H1 (cell line): ENCODE measurements around the gene PRKCA. TPM values are rescaled to one million over a fixed set of nuclear protein-coding genes. Genes with fewer than 3 reads are reported as not detected.

ENCODE experiments used
- CTCF ChIA-PET: fragments of 300-600 bp; sonication (Branson Sonifier 250); formaldehyde crosslinking; loops from one replicate; lab custom pipeline; 2021; ENCODE audit not compliant: partially characterized antibody; lab: Charles Lee
- POLR2A ChIA-PET: fragments of 300-600 bp; sonication (Branson Sonifier 250); formaldehyde crosslinking; loops from one replicate; lab custom pipeline; 2021; ENCODE audit warnings: inconsistent platforms; ENCODE audit not compliant: partially characterized antibody; lab: Charles Lee
- DNase-seq, 2 experiments: peaks; one replicate each; pipeline versions ENCODE4 v3.0.0 to v3.0.0-alpha.2; 2010 to 2022; ENCODE audit warnings: low spot score in 2 of 2, low read depth in 1 of 2, mixed read lengths in 1 of 2
- FAIRE-seq: peaks from 2 replicates; lab custom pipeline; 2011; peaks lifted over from hg19 to GRCh38; lab: Jason Lieb, UNC
- H2AFZ ChIP-seq: 2 replicates; pipeline ENCODE4 v1.8.1; 2012; ENCODE audit warnings: low read length, inconsistent platforms
- H2AK5ac ChIP-seq: 2 replicates; pipeline ENCODE4 v1.6.1; 2013; ENCODE audit warnings: low read depth, low read length
- H2BK120ac ChIP-seq: replicated peaks from 2 replicates; pipeline ENCODE3; 2013; ENCODE audit warnings: low read depth, low read length, inconsistent platforms
- H2BK12ac ChIP-seq: 2 replicates; pipeline ENCODE4 v1.6.1; 2013; ENCODE audit warnings: low read depth, low read length
- H2BK15ac ChIP-seq: 2 replicates; pipeline ENCODE4 v1.6.1; 2013; ENCODE audit warnings: low read length
- H2BK20ac ChIP-seq: 2 replicates; pipeline ENCODE4 v1.6.1; 2013; ENCODE audit warnings: low read length
- H2BK5ac ChIP-seq: 2 replicates; pipeline ENCODE4 v1.6.1; 2013; ENCODE audit warnings: low read depth, low read length
- H3K14ac ChIP-seq: 2 replicates; pipeline ENCODE4 v1.6.1; 2013; ENCODE audit warnings: inconsistent platforms; ENCODE audit not compliant: insufficient read length
- H3K18ac ChIP-seq: 2 replicates; pipeline ENCODE4 v1.6.1; 2013; ENCODE audit warnings: low read length; ENCODE audit errors: extremely low read depth
- H3K23ac ChIP-seq: 2 replicates; pipeline ENCODE4 v1.6.1; 2013; ENCODE audit warnings: inconsistent platforms; ENCODE audit not compliant: insufficient read length
- H3K23me2 ChIP-seq: 2 replicates; pipeline ENCODE4 v1.6.1; 2013; ENCODE audit warnings: low read depth, low read length
- H3K27ac ChIP-seq: 2 replicates; pipeline ENCODE4 v1.6.1; 2011; ENCODE audit warnings: low read depth, low read length, inconsistent platforms
- H3K27me3 ChIP-seq, 4 experiments: replicated peaks in 1 of 4; 1 replicate in 1 of 4; 2 replicates in 3 of 4; pipeline versions ENCODE4 v1.6.1 to v1.8.1; 2011 to 2013; ENCODE audit warnings: low read length in 3 of 4, mild to moderate bottlenecking in 3 of 4, inconsistent platforms in 2 of 4, mixed read lengths in 2 of 4, moderate library complexity in 1 of 4; ENCODE audit not compliant: control insufficient read depth in 3 of 4, insufficient read depth in 3 of 4; ENCODE audit errors: extremely low read depth in 1 of 4
- H3K36me3 ChIP-seq, 4 experiments: 2 replicates each; pipeline versions ENCODE4 v1.6.1 to v1.8.1; 2011 to 2013; ENCODE audit warnings: mild to moderate bottlenecking in 4 of 4, low read length in 3 of 4, moderate library complexity in 2 of 4, control low read depth in 1 of 4, inconsistent platforms in 1 of 4; ENCODE audit not compliant: insufficient read depth in 4 of 4, control insufficient read depth in 2 of 4
- H3K4ac ChIP-seq: replicated peaks from 2 replicates; pipeline ENCODE3; 2013; ENCODE audit warnings: low read length, low read depth, mixed read lengths, inconsistent platforms; ENCODE audit not compliant: insufficient read length
- H3K4me1 ChIP-seq, 4 experiments: replicated peaks in 1 of 4; 1 replicate in 1 of 4; 2 replicates in 3 of 4; pipeline versions ENCODE4 v1.6.1 to v1.8.1; 2011 to 2013; ENCODE audit warnings: low read length in 3 of 4, inconsistent platforms in 2 of 4, mixed read lengths in 1 of 4; ENCODE audit not compliant: insufficient read depth in 4 of 4, control insufficient read depth in 3 of 4
- H3K4me2 ChIP-seq, 2 experiments: 2 replicates each; pipeline versions ENCODE4 v1.6.1 to v1.8.1; 2011 to 2013; ENCODE audit warnings: low read depth in 2 of 2, low read length in 2 of 2, control low read depth in 1 of 2, inconsistent platforms in 1 of 2, mild to moderate bottlenecking in 1 of 2; ENCODE audit not compliant: insufficient read depth in 1 of 2
- H3K4me3 ChIP-seq, 4 experiments: fragments of 200-600, 300-600 bp in 1 of 4; sonication (generic), shearing (Covaris generic), sonication (Bioruptor Twin) in 1 of 4; 2 replicates each; pipeline versions ENCODE4 v1.5.1 to v1.8.1; 2011 to 2016; ENCODE audit warnings: low read length in 4 of 4, low read depth in 3 of 4, control low read depth in 2 of 4, inconsistent platforms in 2 of 4, mild to moderate bottlenecking in 2 of 4, mixed read lengths in 1 of 4, moderate library complexity in 1 of 4; ENCODE audit not compliant: insufficient read depth in 2 of 4; ENCODE audit errors: extremely low read depth in 1 of 4
- H3K56ac ChIP-seq: replicated peaks from 2 replicates; pipeline ENCODE3; 2013; ENCODE audit warnings: low read depth, mild to moderate bottlenecking, mixed read lengths, low read length, inconsistent platforms; ENCODE audit not compliant: insufficient read length
- H3K79me1 ChIP-seq: 2 replicates; pipeline ENCODE4 v1.6.1; 2013; ENCODE audit warnings: low read depth, low read length, control low read depth
- H3K79me2 ChIP-seq, 2 experiments: 2 replicates each; pipeline versions ENCODE4 v1.6.1 to v1.8.1; 2012 to 2013; ENCODE audit warnings: low read length in 2 of 2, mild to moderate bottlenecking in 2 of 2, inconsistent platforms in 1 of 2; ENCODE audit not compliant: insufficient read depth in 2 of 2, control insufficient read depth in 1 of 2
- H3K9ac ChIP-seq, 4 experiments: replicated peaks in 1 of 4; 1 replicate in 1 of 4; 2 replicates in 3 of 4; pipeline versions ENCODE4 v1.6.1 to v1.8.1; 2011 to 2013; ENCODE audit warnings: low read depth in 3 of 4, low read length in 3 of 4, control low read depth in 2 of 4, mild to moderate bottlenecking in 2 of 4, moderate library complexity in 2 of 4, inconsistent platforms in 1 of 4; ENCODE audit errors: extremely low read depth in 1 of 4
- H3K9me3 ChIP-seq, 2 experiments: 2 replicates each; pipeline versions ENCODE4 v1.6.1 to v1.8.1; 2012 to 2013; ENCODE audit warnings: mild to moderate bottlenecking in 2 of 2, moderate library complexity in 2 of 2, control low read depth in 1 of 2, inconsistent platforms in 1 of 2, low read depth in 1 of 2, low read length in 1 of 2, mixed read lengths in 1 of 2; ENCODE audit not compliant: insufficient read depth in 2 of 2
- H4K20me1 ChIP-seq, 2 experiments: replicated peaks in 1 of 2; 2 replicates each; pipeline versions ENCODE3 to v1.8.1; 2011 to 2013; ENCODE audit warnings: inconsistent platforms in 2 of 2, low read length in 2 of 2, mild to moderate bottlenecking in 1 of 2; ENCODE audit not compliant: insufficient read depth in 2 of 2, control insufficient read depth in 1 of 2
- H4K5ac ChIP-seq: 2 replicates; pipeline ENCODE4 v1.6.1; 2013; ENCODE audit warnings: low read length, low read depth, mixed read lengths, inconsistent platforms; ENCODE audit not compliant: insufficient read length
- H4K8ac ChIP-seq: 2 replicates; pipeline ENCODE4 v1.8.0; 2013; ENCODE audit warnings: mild to moderate bottlenecking, moderate library complexity, low read length, inconsistent platforms; ENCODE audit not compliant: insufficient read depth; ENCODE audit errors: extremely low read depth
- H4K91ac ChIP-seq: replicated peaks from 2 replicates; pipeline ENCODE3; 2013; ENCODE audit warnings: low read length, mixed read lengths, inconsistent platforms; ENCODE audit not compliant: insufficient read length
- ASH2L ChIP-seq: fragments of 200-600, 300-600 bp; sonication (generic); IDR thresholded peaks from one replicate; pipeline ENCODE4 v1.7.1; 2017; ENCODE audit warnings: low read length
- JUND ChIP-seq: IDR thresholded peaks from 2 replicates; pipeline ENCODE4 v1.6.1; 2011; ENCODE audit warnings: mild to moderate bottlenecking, improper control_type of control experiment, low read length
- POU5F1 ChIP-seq: IDR thresholded peaks from 2 replicates; pipeline ENCODE4 v1.6.1; 2011; ENCODE audit warnings: low read depth, mild to moderate bottlenecking, low read length, moderate library complexity
- SIN3A ChIP-seq, 2 experiments: IDR thresholded peaks in 1 of 2; conservative IDR thresholded peaks in 1 of 2; 2 replicates each; pipeline ENCODE4 v1.6.1; 2011 to 2012; ENCODE audit warnings: low read length in 2 of 2, improper control_type of control experiment in 1 of 2, low read depth in 1 of 2, mild to moderate bottlenecking in 1 of 2
- SP2 ChIP-seq: IDR thresholded peaks from 2 replicates; pipeline ENCODE4 v1.6.1; 2012; ENCODE audit warnings: mild to moderate bottlenecking, low read length, inconsistent platforms
- TCF12 ChIP-seq: IDR thresholded peaks from 2 replicates; pipeline ENCODE4 v1.6.1; 2011; ENCODE audit warnings: low read depth, mild to moderate bottlenecking, low read length
- YY1 ChIP-seq: IDR thresholded peaks from 2 replicates; pipeline ENCODE4 v1.6.1; 2011; ENCODE audit warnings: low read depth, mild to moderate bottlenecking, low read length
- WGBS, 2 experiments: shearing (Covaris generic) in 1 of 2; methylation state at CpG; one replicate each; pipeline versions ENCODE4 v1.1.6 to v1.1.7; 2013 to 2015; ENCODE audit warnings: low lambda C conversion rate in 2 of 2, mixed read lengths in 2 of 2, inconsistent platforms in 1 of 2, low coverage in 1 of 2, missing lambda C conversion rate in 1 of 2; ENCODE audit not compliant: insufficient replicate concordance in 2 of 2, insufficient coverage in 1 of 2, insufficient read length in 1 of 2; ENCODE audit errors: extremely low coverage in 1 of 2, missing lambda C conversion rate in 1 of 2; 5-methylcytosine and 5-hydroxymethylcytosine counted together
- polyA plus RNA-seq, 7 experiments: library from polyadenylated mRNA; depleted of rRNA in 3 of 7; stranded (reverse) in 5 of 7; unstranded in 2 of 7; fragments of >200 nt in 5 of 7; fragments of 200-250 nt in 2 of 7; gene quantifications; 1 replicate in 5 of 7; 2 replicates in 1 of 7; 4 replicates in 1 of 7; pipeline versions ENCODE4 v1.2.1 to v1.2.3, GENCODE V29; 2011 to 2013; ENCODE audit warnings: missing spikeins in 2 of 7, mixed read lengths in 2 of 7
- total RNA-seq: library from RNA; stranded (reverse); fragmentation: NEBNext Ultra II Directional; extraction: Animal tissue kit (Norgen Biotek cat#: 25700); gene quantifications from 2 replicates; pipeline ENCODE4 v1.2.1, GENCODE V29; 2021
- TF ChIP-seq, protein P1 (sequence below): IDR thresholded peaks from 2 replicates; pipeline ENCODE4 v1.6.1; 2012; ENCODE audit warnings: inconsistent platforms

The PRKCA gene
- total and polyA plus RNA-seq, 2 of the 8 experiments (the other 6 are each of a cell fraction or from before 2014, with no cell fraction given): 5.8 to 17.8 TPM

DNA sequence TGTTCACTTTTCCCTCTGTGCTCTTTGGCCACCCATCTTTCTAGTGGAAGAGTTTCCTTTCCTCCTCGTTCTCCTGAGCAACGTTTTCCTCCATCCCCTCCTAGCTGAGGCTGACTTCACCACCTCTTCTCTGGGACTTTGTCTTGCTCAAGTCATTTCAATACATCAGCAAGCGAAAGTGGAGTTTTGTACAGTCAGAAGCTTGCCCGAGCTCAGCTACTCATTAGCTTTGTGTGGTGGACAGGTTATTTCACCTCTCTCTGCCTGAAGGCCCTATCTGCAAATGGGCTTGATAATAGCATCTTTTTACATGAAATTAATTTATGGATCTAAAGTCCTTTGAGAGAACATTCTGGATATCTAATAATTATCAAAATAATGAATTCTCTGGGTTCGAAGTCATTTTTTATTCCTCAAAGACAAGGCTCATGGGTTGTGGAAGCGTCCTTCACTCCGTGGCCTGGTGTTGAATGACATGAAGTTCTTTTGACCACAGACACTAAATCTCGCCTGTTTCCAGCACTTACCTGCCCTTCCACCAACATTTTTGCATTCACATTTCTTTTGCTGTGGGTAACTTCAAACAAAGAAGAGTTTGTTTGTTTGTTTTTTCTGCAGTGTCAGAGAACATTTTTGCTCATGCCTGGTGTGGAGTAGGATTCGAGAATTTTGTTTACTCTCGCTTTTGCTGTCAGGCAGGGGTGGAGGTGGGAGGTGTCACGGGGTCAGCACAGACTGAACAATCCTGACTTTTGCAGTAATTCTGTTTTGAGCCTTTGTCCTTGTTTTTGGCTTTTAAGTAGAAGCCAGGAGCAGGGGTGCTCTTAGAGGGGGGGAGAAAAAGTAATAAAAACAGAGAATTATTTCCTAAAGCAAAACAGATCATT, 377.5 kb downstream of the PRKCA start:
- WGBS, 2 experiments: 90% methylated on average over 11 of the region's 11 CpGs; no CpG with 5 or more reads in 1 of the 2 experiments
- Histone ChIP-seq H3K27ac (no peak overlapping the region), H2BK12ac (no peak overlapping the region), H3K23ac (no peak overlapping the region), H3K4ac (no peak overlapping the region), H2AK5ac (no peak overlapping the region), H2BK120ac (no peak overlapping the region), H3K9ac (no peak overlapping the region), H3K18ac (no peak overlapping the region), H2BK20ac (no peak overlapping the region), H3K23me2 (no peaks in the 10 kb centered on the region; the same call in 1 of the 2 replicates), H4K5ac (no peak overlapping the region), H4K20me1 (no peaks in the 10 kb centered on the region), H3K36me3 (no peaks in the 10 kb centered on the region), H3K9me3 (peaks cover 0 to 3% of the 10 kb centered on the region in 2 experiments; a peak in 2 of 4 replicates), H3K79me1 (no peaks in the 10 kb centered on the region), H3K79me2 (no peaks in the 10 kb centered on the region), H3K27me3 (no peaks in the 10 kb centered on the region), H4K91ac (no peak overlapping the region), H3K4me2 (no peak overlapping the region), H3K4me1 (peaks cover 0 to 3% (median 1%) of the 10 kb centered on the region in 4 experiments; a peak in 1 of 7 replicates), H2AFZ (no peak overlapping the region), H4K8ac (no peak overlapping the region), H3K4me3 (no peak overlapping the region), H2BK15ac (no peak overlapping the region), H2BK5ac (no peak overlapping the region), H3K56ac (no peak overlapping the region), H3K14ac (no peak overlapping the region)
- ChIA-PET CTCF (interaction anchor here (0.8 to 1.2 kb wide), 2 partner anchors 10 to 50 kb away, joined by 3 read pairs; no protein-coding TSS in a partner anchor), POLR2A (no interaction called here)
- DNase-seq (no peak), FAIRE-seq (no peak)
- TF ChIP-seq ASH2L: no peak
- TF ChIP-seq, protein P1, sequence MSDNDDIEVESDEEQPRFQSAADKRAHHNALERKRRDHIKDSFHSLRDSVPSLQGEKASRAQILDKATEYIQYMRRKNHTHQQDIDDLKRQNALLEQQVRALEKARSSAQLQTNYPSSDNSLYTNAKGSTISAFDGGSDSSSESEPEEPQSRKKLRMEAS: no peak
- TF ChIP-seq YY1: no peak
- TF ChIP-seq SIN3A (conservative IDR thresholded peaks at IDR 0.05 in 1 of 2, IDR thresholded peaks at IDR 0.05 in 1 of 2; ENCODE audit: low read depth in 1 of 2, low read length in 2 of 2): no peak
- TF ChIP-seq POU5F1: no peak
- TF ChIP-seq SP2: no peak
- no peak for TF ChIP-seq TCF12
- no peak for TF ChIP-seq JUND
